ENCODE data around the gene RNF169. TPM values are rescaled to one million over a fixed set of nuclear protein-coding genes. Genes with fewer than 3 reads are reported as not detected.

RNF169 gene
- total and polyA plus RNA-seq, 4 donors, result 0.60 to 11.0 (median 5.1) TPM

DNA sequence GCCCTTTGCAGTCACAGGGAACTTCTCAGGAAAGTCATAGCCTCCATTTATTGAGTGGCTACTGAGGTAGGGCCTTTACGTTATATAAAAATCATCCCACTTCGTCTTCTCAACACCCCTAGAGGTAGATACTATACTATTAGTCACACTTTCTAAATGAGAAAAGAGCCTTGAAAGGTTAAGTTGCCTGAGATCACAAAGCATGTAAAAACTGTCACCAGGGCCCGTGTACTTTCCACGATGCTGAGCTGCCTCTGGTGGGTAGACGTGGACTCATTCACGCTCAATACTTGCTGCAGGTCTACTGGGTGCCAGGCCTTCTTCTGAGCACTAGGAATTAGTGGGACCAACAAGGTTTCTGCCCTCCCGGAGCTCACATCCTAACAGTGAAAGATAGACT lies 33.7 kb upstream of the RNF169 start:
- H3K9me3 ChIP-seq (ENCODE audit: control insufficient read depth in 4 of 4, low read length in 3 of 4), result no peaks in the 10 kb centered on the region
- H3K36me3 ChIP-seq (ENCODE audit: control insufficient read depth in 4 of 4, insufficient read depth in 3 of 4, low read depth in 1 of 4, low read length in 3 of 4), result no peaks in the 10 kb centered on the region
- no peaks in the 10 kb centered on the region for H3K4me1 ChIP-seq (ENCODE audit: control insufficient read depth in 4 of 4, insufficient read depth in 4 of 4, low read length in 3 of 4)
- no peak for DNase-seq (ENCODE audit: low spot score)
- no peak overlapping the region for H3K27ac ChIP-seq (ENCODE audit: low read depth in 1 of 2, low read length in 2 of 2)
- H3K9ac ChIP-seq (ENCODE audit: low read depth in 1 of 2, low read length in 2 of 2), result no peak overlapping the region
- TF ChIP-seq, protein P1, sequence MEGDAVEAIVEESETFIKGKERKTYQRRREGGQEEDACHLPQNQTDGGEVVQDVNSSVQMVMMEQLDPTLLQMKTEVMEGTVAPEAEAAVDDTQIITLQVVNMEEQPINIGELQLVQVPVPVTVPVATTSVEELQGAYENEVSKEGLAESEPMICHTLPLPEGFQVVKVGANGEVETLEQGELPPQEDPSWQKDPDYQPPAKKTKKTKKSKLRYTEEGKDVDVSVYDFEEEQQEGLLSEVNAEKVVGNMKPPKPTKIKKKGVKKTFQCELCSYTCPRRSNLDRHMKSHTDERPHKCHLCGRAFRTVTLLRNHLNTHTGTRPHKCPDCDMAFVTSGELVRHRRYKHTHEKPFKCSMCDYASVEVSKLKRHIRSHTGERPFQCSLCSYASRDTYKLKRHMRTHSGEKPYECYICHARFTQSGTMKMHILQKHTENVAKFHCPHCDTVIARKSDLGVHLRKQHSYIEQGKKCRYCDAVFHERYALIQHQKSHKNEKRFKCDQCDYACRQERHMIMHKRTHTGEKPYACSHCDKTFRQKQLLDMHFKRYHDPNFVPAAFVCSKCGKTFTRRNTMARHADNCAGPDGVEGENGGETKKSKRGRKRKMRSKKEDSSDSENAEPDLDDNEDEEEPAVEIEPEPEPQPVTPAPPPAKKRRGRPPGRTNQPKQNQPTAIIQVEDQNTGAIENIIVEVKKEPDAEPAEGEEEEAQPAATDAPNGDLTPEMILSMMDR (IDR thresholded peaks at IDR 0.05; ENCODE audit: low read depth, low read length, missing input control), result no peak
- TF ChIP-seq, protein P2, sequence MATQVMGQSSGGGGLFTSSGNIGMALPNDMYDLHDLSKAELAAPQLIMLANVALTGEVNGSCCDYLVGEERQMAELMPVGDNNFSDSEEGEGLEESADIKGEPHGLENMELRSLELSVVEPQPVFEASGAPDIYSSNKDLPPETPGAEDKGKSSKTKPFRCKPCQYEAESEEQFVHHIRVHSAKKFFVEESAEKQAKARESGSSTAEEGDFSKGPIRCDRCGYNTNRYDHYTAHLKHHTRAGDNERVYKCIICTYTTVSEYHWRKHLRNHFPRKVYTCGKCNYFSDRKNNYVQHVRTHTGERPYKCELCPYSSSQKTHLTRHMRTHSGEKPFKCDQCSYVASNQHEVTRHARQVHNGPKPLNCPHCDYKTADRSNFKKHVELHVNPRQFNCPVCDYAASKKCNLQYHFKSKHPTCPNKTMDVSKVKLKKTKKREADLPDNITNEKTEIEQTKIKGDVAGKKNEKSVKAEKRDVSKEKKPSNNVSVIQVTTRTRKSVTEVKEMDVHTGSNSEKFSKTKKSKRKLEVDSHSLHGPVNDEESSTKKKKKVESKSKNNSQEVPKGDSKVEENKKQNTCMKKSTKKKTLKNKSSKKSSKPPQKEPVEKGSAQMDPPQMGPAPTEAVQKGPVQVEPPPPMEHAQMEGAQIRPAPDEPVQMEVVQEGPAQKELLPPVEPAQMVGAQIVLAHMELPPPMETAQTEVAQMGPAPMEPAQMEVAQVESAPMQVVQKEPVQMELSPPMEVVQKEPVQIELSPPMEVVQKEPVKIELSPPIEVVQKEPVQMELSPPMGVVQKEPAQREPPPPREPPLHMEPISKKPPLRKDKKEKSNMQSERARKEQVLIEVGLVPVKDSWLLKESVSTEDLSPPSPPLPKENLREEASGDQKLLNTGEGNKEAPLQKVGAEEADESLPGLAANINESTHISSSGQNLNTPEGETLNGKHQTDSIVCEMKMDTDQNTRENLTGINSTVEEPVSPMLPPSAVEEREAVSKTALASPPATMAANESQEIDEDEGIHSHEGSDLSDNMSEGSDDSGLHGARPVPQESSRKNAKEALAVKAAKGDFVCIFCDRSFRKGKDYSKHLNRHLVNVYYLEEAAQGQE (IDR thresholded peaks at IDR 0.05), result no peak
- TF ChIP-seq, protein P3, sequence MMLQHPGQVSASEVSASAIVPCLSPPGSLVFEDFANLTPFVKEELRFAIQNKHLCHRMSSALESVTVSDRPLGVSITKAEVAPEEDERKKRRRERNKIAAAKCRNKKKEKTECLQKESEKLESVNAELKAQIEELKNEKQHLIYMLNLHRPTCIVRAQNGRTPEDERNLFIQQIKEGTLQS (IDR thresholded peaks at IDR 0.05), result no peak
- no peak for TF ChIP-seq JUND (IDR thresholded peaks at IDR 0.05)
- TF ChIP-seq RAD21 (IDR thresholded peaks at IDR 0.05), result no peak
- TF ChIP-seq TAF1 (conservative IDR thresholded peaks at IDR 0.05), result no peak
- TF ChIP-seq FOXA2 (IDR thresholded peaks at IDR 0.05), result no peak
- TF ChIP-seq FOXA1 (IDR thresholded peaks at IDR 0.05), result no peak
- TF ChIP-seq EGR1 (IDR thresholded peaks at IDR 0.05; ENCODE audit: low read depth in 2 of 2), result no peak
- H3K4me3 ChIP-seq (ENCODE audit: low read depth in 1 of 3, low read length in 3 of 3), result no peak overlapping the region
- 90% methylated on average over 7 of the region's 7 CpGs for WGBS
- no peaks in the 10 kb centered on the region for H3K27me3 ChIP-seq (ENCODE audit: control insufficient read depth in 4 of 4, insufficient read depth in 4 of 4, low read length in 3 of 4)

DNA sequence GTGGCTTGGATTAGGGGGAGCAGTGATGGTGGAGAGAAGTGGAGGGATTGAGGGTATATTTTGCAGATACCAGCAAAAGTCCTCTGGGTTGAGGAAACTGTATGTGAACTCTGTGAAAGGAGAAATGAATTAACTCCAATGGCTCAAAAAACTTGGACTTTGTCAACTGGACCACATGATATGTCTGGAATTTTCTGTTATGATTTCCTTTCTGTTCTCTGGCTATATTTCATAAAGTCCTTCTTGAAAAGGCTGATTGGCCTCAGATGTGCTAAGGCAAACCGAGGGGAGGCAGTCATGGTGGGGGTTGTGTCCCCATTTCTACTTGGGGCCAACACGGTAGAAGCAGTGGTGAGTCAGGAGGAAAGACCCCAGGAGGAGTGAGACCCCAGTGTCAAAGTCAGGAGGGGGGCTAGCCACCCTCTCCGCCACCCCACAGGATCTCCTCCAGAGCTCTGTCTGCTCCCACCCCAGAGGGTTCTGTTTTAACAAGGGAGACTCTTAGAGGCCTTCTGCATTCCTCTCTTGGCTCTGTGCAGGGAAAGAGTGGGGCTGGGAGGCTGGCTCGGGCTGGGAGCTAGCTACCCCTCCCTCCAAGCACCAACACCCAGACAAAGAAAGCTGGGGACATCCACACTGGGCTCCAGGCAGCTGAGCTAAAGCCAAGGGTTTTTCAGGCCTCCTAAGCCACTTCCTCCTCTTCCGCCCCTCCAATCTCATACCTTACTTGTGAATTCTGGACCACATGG lies 31.3 kb upstream of the RNF169 start:
- 87% methylated on average over 5 of the region's 5 CpGs for WGBS
- no peak for DNase-seq (ENCODE audit: low spot score)
- no peaks in the 10 kb centered on the region for H3K27me3 ChIP-seq (ENCODE audit: control insufficient read depth in 4 of 4, insufficient read depth in 4 of 4, low read length in 3 of 4)
- H3K4me1 ChIP-seq (ENCODE audit: control insufficient read depth in 4 of 4, insufficient read depth in 4 of 4, low read length in 3 of 4), result no peaks in the 10 kb centered on the region
- H3K27ac ChIP-seq (ENCODE audit: low read depth in 1 of 2, low read length in 2 of 2), result no peak overlapping the region
- H3K4me3 ChIP-seq (ENCODE audit: low read depth in 1 of 3, low read length in 3 of 3), result no peak overlapping the region
- no peaks in the 10 kb centered on the region for H3K9me3 ChIP-seq (ENCODE audit: control insufficient read depth in 4 of 4, low read length in 3 of 4)
- H3K36me3 ChIP-seq (ENCODE audit: control insufficient read depth in 4 of 4, insufficient read depth in 3 of 4, low read depth in 1 of 4, low read length in 3 of 4), result no peaks in the 10 kb centered on the region
- no peak overlapping the region for H3K9ac ChIP-seq (ENCODE audit: low read depth in 1 of 2, low read length in 2 of 2)
- TF ChIP-seq FOXA1 (IDR thresholded peaks at IDR 0.05), result no peak
- TF ChIP-seq RAD21 (IDR thresholded peaks at IDR 0.05), result no peak
- TF ChIP-seq, protein P4, sequence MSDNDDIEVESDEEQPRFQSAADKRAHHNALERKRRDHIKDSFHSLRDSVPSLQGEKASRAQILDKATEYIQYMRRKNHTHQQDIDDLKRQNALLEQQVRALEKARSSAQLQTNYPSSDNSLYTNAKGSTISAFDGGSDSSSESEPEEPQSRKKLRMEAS (IDR thresholded peaks at IDR 0.05), result no peak
- no peak for TF ChIP-seq HNF4G (IDR thresholded peaks at IDR 0.05)
- no peak for TF ChIP-seq EGR1 (IDR thresholded peaks at IDR 0.05; ENCODE audit: low read depth in 2 of 2)
- TF ChIP-seq, protein P2 (IDR thresholded peaks at IDR 0.05), result no peak
- no peak for TF ChIP-seq RXRA (IDR thresholded peaks at IDR 0.05)
- TF ChIP-seq SP1 (IDR thresholded peaks at IDR 0.05), result no peak
- no peak for TF ChIP-seq HNF4A (conservative IDR thresholded peaks at IDR 0.05)
- TF ChIP-seq, protein P1 (IDR thresholded peaks at IDR 0.05; ENCODE audit: low read depth, low read length, missing input control), result no peak
- no peak for TF ChIP-seq NR2F2 (IDR thresholded peaks at IDR 0.05)
- no peak for TF ChIP-seq FOXA2 (IDR thresholded peaks at IDR 0.05)
- TF ChIP-seq GABPA (IDR thresholded peaks at IDR 0.05 in 1 of 2, conservative IDR thresholded peaks at IDR 0.05 in 1 of 2), result no peak
- TF ChIP-seq TAF1 (conservative IDR thresholded peaks at IDR 0.05), result no peak
- TF ChIP-seq, protein P3 (IDR thresholded peaks at IDR 0.05), result no peak

Data from liver (tissue), 9 donors.